Activated B cell treated with CpG ODN at 0.5 μM for 24 hours (primary cell): ENCODE data around the gene ZNF853. TPM values are rescaled to one million over a fixed set of nuclear protein-coding genes. Genes with fewer than 3 reads are reported as not detected.
A peak's percentile ranks its signal among the peaks of the same experiment; 100 is the strongest.

Experiments
- ATAC-seq: fragments of 200-7000 bp; cut with Tn5 transposase; one replicate; pipeline ENCODE4 v1.10.0; 2021; ENCODE audit warnings: low read depth, mild to moderate bottlenecking, moderate library complexity
- CTCF ChIA-PET: fragments of 350-600 bp; sonication (Branson Sonifier 250); formaldehyde crosslinking; loops from one replicate; lab custom pipeline; 2021; ENCODE audit warnings: antibody characterized with exemption; lab: Charles Lee
- POLR2A ChIA-PET: fragments of 350-600 bp; sonication (Branson Sonifier 250); formaldehyde crosslinking; loops from one replicate; lab custom pipeline; 2021; ENCODE audit warnings: antibody characterized with exemption; lab: Charles Lee
- DNase-seq: peaks from one replicate; pipeline ENCODE4 v3.0.0; 2022
- H3K27ac Mint-ChIP-seq: one replicate; pipeline ENCODE4 v1.8.0; 2020; ENCODE audit warnings: mixed read lengths
- H3K27me3 Mint-ChIP-seq: one replicate; pipeline ENCODE4 v1.8.0; 2021; ENCODE audit warnings: mixed read lengths
- H3K36me3 Mint-ChIP-seq: one replicate; pipeline ENCODE4 v1.8.0; 2021; ENCODE audit warnings: low read depth, mixed read lengths
- H3K4me1 Mint-ChIP-seq: one replicate; pipeline ENCODE4 v1.8.0; 2021; ENCODE audit warnings: mixed read lengths
- H3K4me3 Mint-ChIP-seq: one replicate; pipeline ENCODE4 v1.8.0; 2020; ENCODE audit warnings: mild to moderate bottlenecking, mixed read lengths
- H3K9me3 Mint-ChIP-seq: one replicate; pipeline ENCODE4 v1.8.0; 2020; ENCODE audit warnings: mixed read lengths
- intact Hi-C: fragments of 100-400 bp; cut with micrococcal nuclease; formaldehyde crosslinking; loops from one replicate; pipeline ENCODE4 v1.15.1; 2024
- total RNA-seq: library from RNA; stranded (reverse); gene quantifications from 2 replicates; pipeline ENCODE4 v1.2.3, GENCODE V29; 2022
- TF ChIP-seq, protein P1 (sequence below): fragments of 200-600 bp; IDR thresholded peaks from one replicate; pipeline ENCODE4 v1.8.0; 2022; ENCODE audit warnings: antibody characterized with exemption, mild to moderate bottlenecking

The ZNF853 gene
- total RNA-seq, 1 donor from 2014 or later: 2.8 TPM

GRCh38 chr7:6589151-6589828 lies 26.1 kb upstream of the ZNF853 start:
- peak overlapping the region; percentile 72 for H3K4me3 Mint-ChIP-seq
- DNase-seq (no peak), ATAC-seq (no peak)
- TF ChIP-seq, protein P1, sequence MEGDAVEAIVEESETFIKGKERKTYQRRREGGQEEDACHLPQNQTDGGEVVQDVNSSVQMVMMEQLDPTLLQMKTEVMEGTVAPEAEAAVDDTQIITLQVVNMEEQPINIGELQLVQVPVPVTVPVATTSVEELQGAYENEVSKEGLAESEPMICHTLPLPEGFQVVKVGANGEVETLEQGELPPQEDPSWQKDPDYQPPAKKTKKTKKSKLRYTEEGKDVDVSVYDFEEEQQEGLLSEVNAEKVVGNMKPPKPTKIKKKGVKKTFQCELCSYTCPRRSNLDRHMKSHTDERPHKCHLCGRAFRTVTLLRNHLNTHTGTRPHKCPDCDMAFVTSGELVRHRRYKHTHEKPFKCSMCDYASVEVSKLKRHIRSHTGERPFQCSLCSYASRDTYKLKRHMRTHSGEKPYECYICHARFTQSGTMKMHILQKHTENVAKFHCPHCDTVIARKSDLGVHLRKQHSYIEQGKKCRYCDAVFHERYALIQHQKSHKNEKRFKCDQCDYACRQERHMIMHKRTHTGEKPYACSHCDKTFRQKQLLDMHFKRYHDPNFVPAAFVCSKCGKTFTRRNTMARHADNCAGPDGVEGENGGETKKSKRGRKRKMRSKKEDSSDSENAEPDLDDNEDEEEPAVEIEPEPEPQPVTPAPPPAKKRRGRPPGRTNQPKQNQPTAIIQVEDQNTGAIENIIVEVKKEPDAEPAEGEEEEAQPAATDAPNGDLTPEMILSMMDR: no peak
- intact Hi-C loops: loop anchor here (5.0 kb wide), 1 partner anchor 268 kb away; no protein-coding TSS in a partner anchor
- H3K27me3 Mint-ChIP-seq: no peaks in the 10 kb centered on the region
- no peaks in the 10 kb centered on the region for H3K9me3 Mint-ChIP-seq
- peaks cover 21% of the 10 kb centered on the region for H3K4me1 Mint-ChIP-seq
- ChIA-PET CTCF (interaction anchor here (0.6 to 1.8 kb wide), 4 partner anchors 12 to 109 kb away, joined by 3 to 4 read pairs (median 4); partner anchors contain the start of genes ZDHHC4 and ZNF316), POLR2A (interaction anchor here (0.6 to 3.1 kb wide), 4 partner anchors 11 to 136 kb away, joined by 3 to 16 read pairs (median 4); partner anchors contain the start of gene ZDHHC4)
- H3K36me3 Mint-ChIP-seq: peaks cover 66% of the 10 kb centered on the region
- H3K27ac Mint-ChIP-seq: peak overlapping the region; percentile 75

DNA sequence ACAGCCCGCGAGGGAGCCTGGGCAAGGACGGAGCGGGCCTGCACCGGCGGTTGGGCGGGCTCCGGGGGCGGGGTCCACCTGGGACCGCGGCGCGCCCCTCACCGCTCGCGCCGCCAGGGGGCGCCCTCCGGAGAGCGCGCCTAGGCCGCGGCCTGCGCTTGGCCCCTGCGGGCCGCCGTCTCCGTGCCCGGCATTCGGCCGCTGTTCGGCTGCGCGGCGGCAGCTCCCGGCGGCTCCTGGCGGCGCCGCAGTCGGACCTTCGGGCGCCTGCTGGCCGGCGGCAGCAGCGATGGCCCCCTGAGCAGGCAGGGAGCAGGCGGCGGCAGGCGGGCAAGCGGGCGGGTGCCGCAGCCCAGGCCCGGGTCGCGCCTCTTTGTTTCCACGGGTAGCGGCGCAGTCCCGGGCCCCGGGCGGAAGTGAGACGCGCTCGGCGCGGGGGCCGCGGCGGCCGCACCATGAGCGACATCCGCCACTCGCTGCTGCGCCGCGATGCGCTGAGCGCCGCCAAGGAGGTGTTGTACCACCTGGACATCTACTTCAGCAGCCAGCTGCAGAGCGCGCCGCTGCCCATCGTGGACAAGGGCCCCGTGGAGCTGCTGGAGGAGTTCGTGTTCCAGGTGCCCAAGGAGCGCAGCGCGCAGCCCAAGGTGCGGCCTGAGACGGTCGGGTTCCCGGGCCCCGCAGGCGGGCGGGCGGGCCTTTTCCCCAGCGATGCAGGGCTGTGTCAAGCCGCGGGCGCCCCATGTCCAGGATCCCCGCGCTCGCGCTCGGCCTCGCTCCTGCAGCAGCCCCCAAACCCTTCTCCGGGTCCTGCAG lies 25.4 kb upstream of the ZNF853 start, which contains the start of gene INTS15:
TSS of gene INTS15 (plus strand) at position 193 of the 816 bp plus-strand sequence. CDS start at position 456, 263 bp downstream.
- peak; percentile 93 for DNase-seq
- H3K4me3 Mint-ChIP-seq: peak within 1 kb of the TSS; percentile 89
- intact Hi-C loops: loop anchor here (1.0 to 10.0 kb wide), 5 partner anchors 13 to 1625 kb away; partner anchors contain the start of genes ZDHHC4, ZNF12 and ZNF316
- ATAC-seq: peak; percentile 90
- no peaks in the 10 kb centered on the region for H3K27me3 Mint-ChIP-seq
- CTCF ChIA-PET: interaction anchor here (0.6 to 1.8 kb wide), 5 partner anchors 12 to 110 kb away, joined by 3 to 4 read pairs (median 3); partner anchors contain the start of genes ZDHHC4 and ZNF316
- peaks cover 64% of the 10 kb centered on the region for H3K36me3 Mint-ChIP-seq
- POLR2A ChIA-PET: interaction anchor here (0.6 to 3.1 kb wide), 5 partner anchors 8 to 135 kb away, joined by 3 to 16 read pairs (median 3); partner anchors contain the start of gene ZDHHC4
- TF ChIP-seq, protein P1: no peak
- H3K9me3 Mint-ChIP-seq: no peaks in the 10 kb centered on the region
- peak within 1 kb of the TSS; percentile 80 for H3K27ac Mint-ChIP-seq
- H3K4me1 Mint-ChIP-seq: peaks cover 21% of the 10 kb centered on the region

DNA sequence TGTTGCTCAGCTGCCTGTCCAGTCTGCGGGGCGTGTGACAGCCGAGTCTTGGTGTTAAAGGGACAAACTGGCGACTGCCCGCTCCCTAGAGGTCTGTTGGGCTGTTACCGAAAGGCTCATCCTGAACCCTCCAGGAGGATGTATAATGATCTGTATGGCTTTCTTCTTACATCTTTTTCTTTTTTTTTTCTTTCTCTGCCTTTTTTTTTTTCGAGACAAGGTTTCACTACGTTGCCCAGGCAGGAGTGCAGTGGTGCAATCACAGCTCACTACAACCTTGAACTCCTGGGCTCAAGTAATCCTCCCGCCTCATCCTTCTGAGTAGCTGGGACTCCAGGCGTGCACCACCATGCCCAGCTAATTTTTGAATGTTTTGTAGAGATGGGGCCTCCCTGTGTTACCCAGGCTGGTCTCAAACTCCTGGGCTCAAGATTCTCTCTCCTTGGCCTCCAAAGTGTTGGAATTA lies 24.7 kb upstream of the ZNF853 start:
- H3K27ac Mint-ChIP-seq: peak overlapping the region; percentile 80
- TF ChIP-seq, protein P1: no peak
- peaks cover 68% of the 10 kb centered on the region for H3K36me3 Mint-ChIP-seq
- H3K4me1 Mint-ChIP-seq: peaks cover 21% of the 10 kb centered on the region
- no peak for ATAC-seq
- POLR2A ChIA-PET: interaction anchor here (0.6 to 1.9 kb wide), 6 partner anchors 9 to 681 kb away, joined by 3 to 10 read pairs (median 5); no protein-coding TSS in a partner anchor
- DNase-seq: no peak
- intact Hi-C loops: loop anchor here (1.0 to 10.0 kb wide), 4 partner anchors 13 to 1624 kb away; partner anchors contain the start of genes ZDHHC4, ZNF12 and ZNF316
- no peaks in the 10 kb centered on the region for H3K27me3 Mint-ChIP-seq
- no peaks in the 10 kb centered on the region for H3K9me3 Mint-ChIP-seq
- CTCF ChIA-PET: interaction anchor here (1.1 kb wide), 1 partner anchor 15 kb away, joined by 3 read pairs; no protein-coding TSS in a partner anchor
- peak overlapping the region; percentile 89 for H3K4me3 Mint-ChIP-seq

DNA sequence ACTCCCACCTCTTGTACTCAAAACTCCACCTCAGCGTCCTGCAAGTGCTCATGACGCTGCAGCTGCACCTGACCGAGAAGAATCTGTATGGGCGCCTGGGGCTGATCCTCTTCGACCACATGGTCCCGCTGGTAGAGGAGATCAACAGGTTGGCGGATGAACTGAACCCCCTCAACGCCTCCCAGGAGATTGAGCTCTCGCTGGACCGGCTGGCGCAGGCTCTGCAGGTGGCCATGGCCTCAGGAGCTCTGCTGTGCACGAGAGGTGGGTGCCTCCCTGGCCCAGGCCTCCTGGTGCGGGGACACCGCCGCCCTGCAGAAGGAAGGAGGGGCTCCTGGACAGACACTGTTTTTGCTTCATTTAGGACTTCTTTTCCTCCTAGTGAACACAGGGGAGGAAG lies 15.3 kb upstream of the ZNF853 start:
- DNase-seq: no peak
- intact Hi-C loops: no loop called here
- ATAC-seq: no peak
- Mint-ChIP-seq H3K4me3 (no peak overlapping the region), H3K36me3 (peaks cover 74% of the 10 kb centered on the region), H3K4me1 (peaks cover 4% of the 10 kb centered on the region), H3K27me3 (no peaks in the 10 kb centered on the region), H3K9me3 (no peaks in the 10 kb centered on the region), H3K27ac (no peak overlapping the region)
- CTCF ChIA-PET: no interaction called here
- POLR2A ChIA-PET: interaction anchor here (0.6 kb wide), 1 partner anchor 11 kb away, joined by 3 read pairs; no protein-coding TSS in a partner anchor
- TF ChIP-seq, protein P1: no peak
